K562 (cell line): ENCODE results near the gene FAM174C. TPM values are rescaled to one million over a fixed set of nuclear protein-coding genes. Genes with fewer than 3 reads are reported as not detected.

Source experiments
- COPS2 ChIP-seq: fragments of 450-650 bp; conservative IDR thresholded peaks from 2 replicates; pipeline ENCODE4 v1.6.1; 2016; ENCODE audit warnings: mild to moderate bottlenecking, moderate library complexity
- CTCF ChIP-seq, 3 experiments: IDR thresholded peaks in 2 of 3; conservative IDR thresholded peaks in 1 of 3; 2 replicates each; pipeline ENCODE4 v1.5.1; 2011 to 2012; ENCODE audit warnings: low read length in 3 of 3, mild to moderate bottlenecking in 3 of 3, control low read depth in 2 of 3, improper control_type of control experiment in 1 of 3, inconsistent platforms in 1 of 3, low read depth in 1 of 3, mixed read lengths in 1 of 3, moderate library complexity in 1 of 3; ENCODE audit not compliant: insufficient read depth in 2 of 3
- E2F6 ChIP-seq, 2 experiments: IDR thresholded peaks; 2 replicates each; pipeline ENCODE4 v1.6.1; 2011; ENCODE audit warnings: borderline replicate concordance in 1 of 2, control low read depth in 1 of 2, low read depth in 1 of 2, low read length in 1 of 2, mild to moderate bottlenecking in 1 of 2, mixed read lengths in 1 of 2, moderate library complexity in 1 of 2; ENCODE audit not compliant: insufficient read depth in 1 of 2, insufficient read length in 1 of 2, poor library complexity in 1 of 2, severe bottlenecking in 1 of 2; ENCODE audit errors: extremely low read depth in 1 of 2
- HBP1 ChIP-seq: fragments of 450-650 bp; formaldehyde crosslinking; IDR thresholded peaks from 2 replicates; pipeline ENCODE4 v1.4.0; 2022; ENCODE audit warnings: missing genetic modification characterization
- HNRNPLL ChIP-seq: fragments of 200-400 bp; formaldehyde crosslinking; IDR thresholded peaks from 2 replicates; pipeline ENCODE4 v1.6.1; 2017; ENCODE audit warnings: low read length, low read depth, mild to moderate bottlenecking; ENCODE audit not compliant: poor library complexity, severe bottlenecking
- MGA ChIP-seq: fragments of 450-650 bp; IDR thresholded peaks from 2 replicates; pipeline ENCODE4 v1.6.1; 2016; ENCODE audit warnings: mild to moderate bottlenecking, moderate library complexity
- MIER1 ChIP-seq: fragments of 450-650 bp; IDR thresholded peaks from 2 replicates; pipeline ENCODE4 v1.6.1; 2016; ENCODE audit warnings: antibody characterized with exemption, mild to moderate bottlenecking, low read depth
- TAF1 ChIP-seq: IDR thresholded peaks from 2 replicates; pipeline ENCODE4 v1.6.1; 2011; ENCODE audit warnings: mild to moderate bottlenecking, low read length, moderate library complexity; ENCODE audit not compliant: insufficient read depth, control insufficient read depth, severe bottlenecking; ENCODE audit errors: extremely low read depth
- ZNF507 ChIP-seq: conservative IDR thresholded peaks from 2 replicates; pipeline ENCODE4 v1.6.1; 2017; ENCODE audit warnings: missing genetic modification characterization, missing compliant biosample characterization
- polyA plus RNA-seq, 8 experiments: library from polyadenylated mRNA; depleted of rRNA in 4 of 8; stranded (reverse) in 5 of 8; unstranded in 3 of 8; fragments of >200 nt; fragmentation: Nextera tagmentation in 2 of 8; fragmentation: Illumina TruSeq in 1 of 8; extraction: Ambion mirVana in 2 of 8; extraction: Trizol in 1 of 8; gene quantifications; 2 replicates each; pipeline versions ENCODE4 v1.2.1 to v1.2.3, GENCODE V29; 2011 to 2014; ENCODE audit warnings: inconsistent platforms in 1 of 8, missing spikeins in 1 of 8
- total RNA-seq, 7 experiments: library from RNA; depleted of rRNA in 6 of 7; stranded (reverse); fragments of >200 nt in 6 of 7; fragmentation: Illumina TruSeq in 2 of 7; extraction: Trizol in 2 of 7; gene quantifications; 2 replicates each; pipeline versions ENCODE4 v1.2.1 to v1.2.3, GENCODE V29; 2011 to 2021; ENCODE audit warnings: low replicate concordance in 1 of 7

Gene FAM174C
- total and polyA plus RNA-seq, 9 of the 15 experiments (the other 6 are each of a cell fraction or from before 2014, with no cell fraction given), result 0.66 to 89.6 (median 20.3) TPM

- TF ChIP-seq E2F6 (IDR thresholded peaks at IDR 0.05; ENCODE audit: borderline replicate concordance in 1 of 2, extremely low read depth in 1 of 2, insufficient read depth in 1 of 2, insufficient read length in 1 of 2, low read depth in 1 of 2, low read length in 1 of 2, poor library complexity in 1 of 2, severe bottlenecking in 1 of 2) (peak; percentile 4 to 60), TAF1 (peak; percentile 25), CTCF (IDR thresholded peaks at IDR 0.05 in 2 of 3, conservative IDR thresholded peaks at IDR 0.05 in 1 of 3; ENCODE audit: insufficient read depth in 2 of 3, low read depth in 1 of 3, low read length in 3 of 3) (peak; percentile 31 to 39 (median 38); a peak in 5 of 6 replicates), HBP1 (CRISPR knock-in tag) (0 out of 2 replicates have a peak, but pooled peaks have one; percentile 3), ZNF507 (tag) (no peak), HNRNPLL (no peak), COPS2 (no peak), MGA (peak; percentile 83), MIER1 (no peak)
Observed at GRCh38 chr19:1274081-1274851, 1.1 kb upstream of the FAM174C start (continued).
